ENCODE measurements around the gene PIP4K2A.
A peak's percentile ranks its signal among the peaks of the same experiment; 100 is the strongest.

PIP4K2A gene

DNA sequence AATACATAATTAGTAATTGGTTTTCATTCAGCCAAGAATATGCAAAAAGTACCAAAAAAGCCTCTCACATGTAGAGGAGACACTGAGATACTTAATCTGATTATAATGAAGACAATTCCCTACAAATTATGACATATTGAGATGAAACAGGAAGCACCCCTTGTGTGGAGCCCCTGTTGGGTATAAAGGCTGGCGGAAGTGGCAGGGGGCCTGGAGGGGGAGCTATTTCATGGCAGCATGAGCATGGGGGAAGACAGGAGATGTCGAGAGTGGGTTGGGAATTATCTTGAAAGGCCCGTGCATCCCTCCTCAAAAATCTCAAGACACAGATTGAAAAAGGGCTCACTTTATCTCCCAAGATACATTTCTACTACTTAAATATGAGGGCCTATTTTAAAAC lies 96.9 kb downstream of the PIP4K2A start:
- no peaks in the 10 kb centered on the region for H3K27me3 ChIP-seq (ENCODE audit: insufficient read depth, low read length, poor library complexity, severe bottlenecking)
- peaks cover 100% of the 10 kb centered on the region for H3K79me2 ChIP-seq (ENCODE audit: insufficient read depth, low read length)
- H3K36me3 ChIP-seq (ENCODE audit: insufficient read depth, low read length) = no peaks in the 10 kb centered on the region
- no peak overlapping the region for H3K4me3 ChIP-seq (ENCODE audit: low read length, poor library complexity, severe bottlenecking)
- H3F3A ChIP-seq (ENCODE audit: low read depth) = no peaks in the 10 kb centered on the region
- H3K4me1 ChIP-seq (ENCODE audit: insufficient read depth, low read length, poor library complexity, severe bottlenecking) = peaks cover 56% of the 10 kb centered on the region
- TF ChIP-seq, protein P1, sequence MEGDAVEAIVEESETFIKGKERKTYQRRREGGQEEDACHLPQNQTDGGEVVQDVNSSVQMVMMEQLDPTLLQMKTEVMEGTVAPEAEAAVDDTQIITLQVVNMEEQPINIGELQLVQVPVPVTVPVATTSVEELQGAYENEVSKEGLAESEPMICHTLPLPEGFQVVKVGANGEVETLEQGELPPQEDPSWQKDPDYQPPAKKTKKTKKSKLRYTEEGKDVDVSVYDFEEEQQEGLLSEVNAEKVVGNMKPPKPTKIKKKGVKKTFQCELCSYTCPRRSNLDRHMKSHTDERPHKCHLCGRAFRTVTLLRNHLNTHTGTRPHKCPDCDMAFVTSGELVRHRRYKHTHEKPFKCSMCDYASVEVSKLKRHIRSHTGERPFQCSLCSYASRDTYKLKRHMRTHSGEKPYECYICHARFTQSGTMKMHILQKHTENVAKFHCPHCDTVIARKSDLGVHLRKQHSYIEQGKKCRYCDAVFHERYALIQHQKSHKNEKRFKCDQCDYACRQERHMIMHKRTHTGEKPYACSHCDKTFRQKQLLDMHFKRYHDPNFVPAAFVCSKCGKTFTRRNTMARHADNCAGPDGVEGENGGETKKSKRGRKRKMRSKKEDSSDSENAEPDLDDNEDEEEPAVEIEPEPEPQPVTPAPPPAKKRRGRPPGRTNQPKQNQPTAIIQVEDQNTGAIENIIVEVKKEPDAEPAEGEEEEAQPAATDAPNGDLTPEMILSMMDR (conservative IDR thresholded peaks at IDR 0.05; ENCODE audit: low read length) = peak; percentile 45; the same call in 1 of the 2 replicates
- TF ChIP-seq EZH2phosphoT487 (IDR thresholded peaks at IDR 0.05; ENCODE audit: borderline replicate concordance) = no peak
- no peak overlapping the region for H3K4me2 ChIP-seq (ENCODE audit: low read depth, low read length, poor library complexity, severe bottlenecking)
- H3K9me2 ChIP-seq (replicated peaks; ENCODE audit: low read depth, low read length) = no peaks in the 10 kb centered on the region
- H4K20me1 ChIP-seq (ENCODE audit: insufficient read depth, low read length, poor library complexity, severe bottlenecking) = peaks cover 57% of the 10 kb centered on the region
- no peaks in the 10 kb centered on the region for H3K9me3 ChIP-seq (ENCODE audit: insufficient read depth, low read depth, low read length)
- no peak overlapping the region for H3K9ac ChIP-seq (ENCODE audit: low read depth, low read length, poor library complexity, severe bottlenecking)
- H2AFZ ChIP-seq (ENCODE audit: low read length) = no peak overlapping the region

DNA sequence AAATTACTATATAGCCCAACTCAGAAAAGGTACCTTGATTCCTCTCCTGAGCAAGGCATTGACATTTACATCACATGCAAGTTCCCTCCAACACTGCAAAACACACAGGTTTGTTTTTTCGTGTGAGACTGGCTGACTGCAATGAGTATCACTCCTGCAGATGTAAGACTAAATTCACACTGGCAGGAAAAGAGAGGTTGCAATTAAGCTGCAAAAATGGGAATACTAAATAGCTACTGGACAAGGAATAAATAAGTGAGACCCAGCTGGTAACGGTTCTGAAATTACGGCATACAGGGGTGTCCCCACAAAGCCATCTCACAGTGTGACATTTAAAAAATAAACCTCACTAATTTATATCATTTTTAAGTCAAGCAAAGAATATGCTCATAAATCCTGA lies 97.3 kb downstream of the PIP4K2A start:
- Histone ChIP-seq H3K4me2 (ENCODE audit: low read depth, low read length, poor library complexity, severe bottlenecking) (no peak overlapping the region), H3K4me3 (ENCODE audit: low read length, poor library complexity, severe bottlenecking) (no peak overlapping the region), H2AFZ (ENCODE audit: low read length) (no peak overlapping the region), H4K20me1 (ENCODE audit: insufficient read depth, low read length, poor library complexity, severe bottlenecking) (peaks cover 62% of the 10 kb centered on the region), H3F3A (ENCODE audit: low read depth) (no peaks in the 10 kb centered on the region), H3K4me1 (ENCODE audit: insufficient read depth, low read length, poor library complexity, severe bottlenecking) (peaks cover 61% of the 10 kb centered on the region), H3K9me3 (ENCODE audit: insufficient read depth, low read depth, low read length) (no peaks in the 10 kb centered on the region), H3K36me3 (ENCODE audit: insufficient read depth, low read length) (no peaks in the 10 kb centered on the region), H3K27me3 (ENCODE audit: insufficient read depth, low read length, poor library complexity, severe bottlenecking) (no peaks in the 10 kb centered on the region), H3K79me2 (ENCODE audit: insufficient read depth, low read length) (peaks cover 100% of the 10 kb centered on the region), H3K9ac (ENCODE audit: low read depth, low read length, poor library complexity, severe bottlenecking) (no peak overlapping the region), H3K9me2 (replicated peaks; ENCODE audit: low read depth, low read length) (no peaks in the 10 kb centered on the region)
- TF ChIP-seq, protein P1 (conservative IDR thresholded peaks at IDR 0.05; ENCODE audit: low read length) = no peak
- no peak for TF ChIP-seq EZH2phosphoT487 (IDR thresholded peaks at IDR 0.05; ENCODE audit: borderline replicate concordance)

DNA sequence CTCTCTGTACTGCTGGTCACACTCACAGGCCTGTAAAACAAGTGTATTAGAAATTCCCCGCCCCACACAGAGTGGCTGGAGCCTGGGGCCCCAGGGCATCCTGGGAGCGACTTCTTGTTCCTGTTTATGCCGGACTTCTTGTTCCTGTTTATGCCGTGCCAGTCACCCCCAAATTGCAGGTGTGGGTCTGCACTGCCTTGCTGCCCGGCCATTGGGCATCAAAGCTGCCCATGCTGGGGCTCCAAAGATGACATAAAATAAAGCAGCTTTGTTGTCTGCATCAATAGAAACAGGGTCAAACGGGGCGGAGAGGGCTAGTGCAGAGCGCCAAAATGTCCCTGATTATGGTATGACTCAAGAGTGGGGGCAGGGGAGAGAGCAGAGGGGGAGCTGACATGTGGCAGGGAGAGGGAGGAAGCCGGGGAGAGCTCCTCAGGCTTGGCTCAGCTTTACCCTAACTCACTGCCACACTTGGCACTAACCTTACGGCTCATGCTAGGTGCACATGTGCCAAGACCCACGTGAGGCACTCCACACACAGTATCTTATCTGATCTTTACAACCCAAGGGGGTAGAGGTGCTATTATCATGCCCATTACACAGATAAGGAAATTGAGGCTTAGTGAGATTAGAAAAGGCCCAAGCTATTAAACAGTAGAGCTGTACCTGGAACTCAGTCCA lies 98.4 kb downstream of the PIP4K2A start:
- Histone ChIP-seq H2AFZ (ENCODE audit: low read length) (no peak overlapping the region), H3K27me3 (ENCODE audit: insufficient read depth, low read length, poor library complexity, severe bottlenecking) (no peaks in the 10 kb centered on the region), H3K9ac (ENCODE audit: low read depth, low read length, poor library complexity, severe bottlenecking) (no peak overlapping the region), H3K4me3 (ENCODE audit: low read length, poor library complexity, severe bottlenecking) (no peak overlapping the region), H3F3A (ENCODE audit: low read depth) (no peaks in the 10 kb centered on the region; the same call in 1 of the 2 replicates), H3K79me2 (ENCODE audit: insufficient read depth, low read length) (peaks cover 97% of the 10 kb centered on the region), H3K4me2 (ENCODE audit: low read depth, low read length, poor library complexity, severe bottlenecking) (no peak overlapping the region), H3K9me3 (ENCODE audit: insufficient read depth, low read depth, low read length) (no peaks in the 10 kb centered on the region), H4K20me1 (ENCODE audit: insufficient read depth, low read length, poor library complexity, severe bottlenecking) (peaks cover 69% of the 10 kb centered on the region), H3K9me2 (replicated peaks; ENCODE audit: low read depth, low read length) (no peaks in the 10 kb centered on the region), H3K36me3 (ENCODE audit: insufficient read depth, low read length) (no peaks in the 10 kb centered on the region), H3K4me1 (ENCODE audit: insufficient read depth, low read length, poor library complexity, severe bottlenecking) (peaks cover 71% of the 10 kb centered on the region)
- no peak for TF ChIP-seq EZH2phosphoT487 (IDR thresholded peaks at IDR 0.05; ENCODE audit: borderline replicate concordance)

DNA sequence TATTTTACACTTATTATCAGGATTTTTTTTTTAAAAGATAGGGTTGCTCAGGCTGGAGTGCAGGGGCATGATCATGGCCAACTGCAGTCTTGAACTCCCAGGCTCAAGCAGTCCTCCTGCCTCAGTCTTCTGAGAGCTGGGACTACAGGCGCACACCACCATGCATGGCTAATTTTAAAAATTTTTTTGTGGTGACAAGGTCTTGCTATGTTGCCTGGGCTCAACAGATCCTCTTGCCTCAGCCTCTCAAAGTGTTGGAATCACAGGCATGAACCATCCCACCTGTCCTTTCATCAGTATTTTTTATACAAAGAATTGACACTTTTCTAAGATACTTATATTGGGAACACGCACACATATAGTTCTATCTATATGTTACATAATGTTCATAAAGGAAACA lies 99.3 kb downstream of the PIP4K2A start:
- H3K36me3 ChIP-seq (ENCODE audit: insufficient read depth, low read length) = peaks cover 7% of the 10 kb centered on the region; the same call in 1 of the 2 replicates
- H3K79me2 ChIP-seq (ENCODE audit: insufficient read depth, low read length) = peaks cover 97% of the 10 kb centered on the region

More for the DNA sequence above, 99.3 kb downstream of the PIP4K2A start:
- Histone ChIP-seq H2AFZ (ENCODE audit: low read length) (no peak overlapping the region), H3K9me2 (replicated peaks; ENCODE audit: low read depth, low read length) (no peaks in the 10 kb centered on the region), H3K9ac (ENCODE audit: low read depth, low read length, poor library complexity, severe bottlenecking) (no peak overlapping the region), H4K20me1 (ENCODE audit: insufficient read depth, low read length, poor library complexity, severe bottlenecking) (peaks cover 71% of the 10 kb centered on the region), H3K27me3 (ENCODE audit: insufficient read depth, low read length, poor library complexity, severe bottlenecking) (no peaks in the 10 kb centered on the region), H3K4me1 (ENCODE audit: insufficient read depth, low read length, poor library complexity, severe bottlenecking) (peaks cover 76% of the 10 kb centered on the region), H3K9me3 (ENCODE audit: insufficient read depth, low read depth, low read length) (no peaks in the 10 kb centered on the region), H3F3A (ENCODE audit: low read depth) (no peaks in the 10 kb centered on the region; the same call in 1 of the 2 replicates), H3K4me3 (ENCODE audit: low read length, poor library complexity, severe bottlenecking) (no peak overlapping the region), H3K4me2 (ENCODE audit: low read depth, low read length, poor library complexity, severe bottlenecking) (no peak overlapping the region)
- TF ChIP-seq, protein P1 (conservative IDR thresholded peaks at IDR 0.05; ENCODE audit: low read length) = no peak
- no peak for TF ChIP-seq EZH2phosphoT487 (IDR thresholded peaks at IDR 0.05; ENCODE audit: borderline replicate concordance)

Measured in Loucy (cell line).